NCI-H2107 treated with DMSO at 0.1 percent for 48 hours (cell line): Measurements from ENCODE around the gene RPS6KA3.
"Not testable (repeated sequence)": the region's sequence is repeated elsewhere in the genome, so short reads cannot be mapped to it uniquely, and the experiment has no call there.

Source experiments
- DNase-seq: peaks from one replicate; lab custom pipeline; 2025; ENCODE audit not compliant: unreplicated experiment; lab: John Stamatoyannopoulos, UW

Gene RPS6KA3

GRCh38 chrX:20149326-20149725 lies 117.4 kb downstream of the RPS6KA3 start:
- no peak for DNase-seq

GRCh38 chrX:20147561-20147960 lies 119.1 kb downstream of the RPS6KA3 start:
- DNase-seq: no peak

DNA sequence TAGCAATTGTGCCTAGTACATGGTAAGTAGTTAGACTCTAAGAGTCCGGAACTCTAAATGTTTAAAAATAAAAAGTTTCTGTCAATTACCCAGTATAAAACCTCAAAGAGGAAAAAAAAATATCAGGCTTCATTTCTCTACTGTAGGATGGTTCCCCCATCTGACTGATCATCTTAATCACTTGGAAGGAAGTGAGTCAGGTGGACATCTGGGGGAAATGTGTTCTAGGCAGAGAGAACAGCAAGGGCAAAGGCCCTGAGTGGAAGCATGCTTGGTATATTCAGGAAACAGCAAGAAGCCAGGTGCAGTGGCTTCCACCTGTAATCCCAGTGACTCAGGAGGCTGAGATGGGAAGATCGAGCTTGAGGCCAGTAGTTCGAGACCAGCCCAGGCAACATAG lies 122.2 kb downstream of the RPS6KA3 start:
- no peak for DNase-seq

- no peak for DNase-seq
Measured at GRCh38 chrX:20143561-20143960, 123.1 kb downstream of the RPS6KA3 start.

GRCh38 chrX:20143111-20143510 lies 123.6 kb downstream of the RPS6KA3 start:
- DNase-seq: no peak

DNA sequence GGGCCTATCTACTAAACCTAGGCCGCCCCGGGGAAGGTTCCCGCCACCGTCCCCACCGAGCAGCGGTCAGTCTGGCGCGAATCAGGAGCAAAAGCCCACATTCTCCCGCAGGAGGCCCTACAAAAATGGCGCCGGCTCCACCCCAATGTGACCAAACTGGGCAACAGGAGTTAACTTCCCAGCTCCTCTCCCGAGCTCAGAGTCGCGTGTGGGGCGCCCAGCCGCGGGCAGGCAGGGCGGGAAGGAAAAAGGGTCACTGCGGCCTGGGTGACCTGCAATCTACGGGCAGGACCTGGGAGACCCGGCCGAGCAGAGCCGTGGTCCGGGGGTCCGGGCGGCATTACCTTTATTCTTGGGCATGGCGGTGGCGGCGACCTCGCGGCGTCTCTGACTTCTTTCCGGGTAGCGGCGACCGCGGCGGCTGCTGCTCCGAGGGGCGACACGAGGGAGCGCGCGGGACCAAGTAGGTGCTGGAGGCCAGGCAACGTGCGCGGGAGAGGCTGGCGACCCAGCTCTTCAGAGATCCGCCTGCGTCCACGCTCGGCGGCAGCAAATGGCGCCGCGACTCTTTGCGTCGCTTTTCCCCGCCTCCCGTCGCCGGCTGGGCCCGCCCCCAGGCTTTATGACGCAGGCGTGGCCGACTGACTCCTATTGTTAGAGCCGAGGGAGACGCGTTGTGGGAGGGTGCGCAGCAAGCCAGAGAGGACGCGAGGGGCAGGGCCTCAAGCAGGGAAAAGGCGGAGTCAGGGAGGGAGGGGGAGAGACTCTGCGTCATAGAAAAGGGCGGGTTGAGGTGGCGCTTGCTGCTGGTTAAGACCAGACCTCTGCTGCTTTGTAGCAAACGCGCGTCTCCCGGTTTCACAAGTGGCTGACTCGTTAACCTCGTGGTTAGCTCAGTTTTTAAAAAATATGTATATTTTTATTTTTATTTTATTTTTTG lies 125.2 kb downstream of the RPS6KA3 start, which contains the start of gene EIF1AX:
Gene EIF1AX (minus strand): TSS at position 558 of the 940 bp plus-strand sequence. CDS start 198 bp downstream, at position 360.
- peak; percentile 98 for DNase-seq

- no peak for DNase-seq
Measured at GRCh38 chrX:20140420-20140819, 126.3 kb downstream of the RPS6KA3 start.

- no peak for DNase-seq
Measured at GRCh38 chrX:20139966-20140365, 126.7 kb downstream of the RPS6KA3 start.

DNA sequence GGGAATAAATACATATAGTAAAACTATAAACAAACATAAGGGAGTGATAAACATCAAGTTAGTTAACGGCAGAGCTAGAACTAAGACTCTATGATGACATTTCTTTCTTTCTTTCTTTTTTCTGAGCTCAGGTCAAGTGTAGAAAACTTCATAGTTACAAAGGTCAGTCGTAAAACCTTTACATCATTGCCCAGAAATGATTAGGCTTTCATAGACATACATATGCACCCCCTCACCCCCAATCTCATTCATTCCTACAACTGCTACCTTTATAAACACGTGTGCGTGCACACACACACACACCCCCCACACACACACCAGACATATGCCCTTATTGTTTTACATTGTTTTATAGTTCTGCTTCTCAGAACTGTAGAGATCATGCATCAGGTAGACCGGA lies 130.8 kb downstream of the RPS6KA3 start:
- DNase-seq: no peak

DNA sequence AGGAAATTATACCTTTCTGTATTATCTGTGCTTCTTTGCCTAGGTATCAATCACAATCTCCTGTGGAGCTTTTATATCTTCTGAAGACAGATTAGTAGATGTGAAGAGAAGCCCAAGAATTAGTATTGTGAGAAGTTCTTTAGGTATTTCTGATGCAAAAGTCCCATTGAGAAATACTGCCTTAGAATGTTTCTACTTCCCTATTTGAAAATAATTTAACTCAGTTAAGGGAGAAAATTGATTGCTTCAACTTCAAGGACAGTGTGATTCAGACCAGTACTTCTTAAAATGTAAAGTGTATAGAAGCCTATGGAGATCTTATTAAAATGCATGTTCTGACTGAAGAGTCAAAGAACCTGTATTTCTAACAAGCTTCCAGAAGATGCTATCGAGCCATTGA lies 134.0 kb downstream of the RPS6KA3 start:
- no peak for DNase-seq

GRCh38 chrX:20130357-20130756 lies 136.4 kb downstream of the RPS6KA3 start:
- DNase-seq: no peak

DNA sequence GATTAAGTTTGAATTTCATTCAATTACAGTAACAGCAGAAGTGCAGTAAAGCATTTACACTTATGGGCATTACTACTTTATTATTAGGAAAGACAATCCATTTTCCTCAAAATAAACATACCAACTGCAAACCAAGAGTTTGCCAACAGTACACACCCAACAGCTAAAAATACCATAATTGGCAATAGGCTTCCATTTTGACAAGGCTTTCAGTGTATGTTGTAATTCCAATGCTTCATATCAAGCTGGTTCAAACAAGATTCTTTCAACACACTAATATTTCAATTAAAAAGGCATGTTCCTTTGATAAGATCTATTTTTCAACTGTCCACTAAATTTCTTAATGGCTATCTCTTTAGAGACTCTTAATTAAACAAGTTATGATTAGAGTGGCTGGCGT lies 137.2 kb downstream of the RPS6KA3 start:
- DNase-seq: no peak

DNA sequence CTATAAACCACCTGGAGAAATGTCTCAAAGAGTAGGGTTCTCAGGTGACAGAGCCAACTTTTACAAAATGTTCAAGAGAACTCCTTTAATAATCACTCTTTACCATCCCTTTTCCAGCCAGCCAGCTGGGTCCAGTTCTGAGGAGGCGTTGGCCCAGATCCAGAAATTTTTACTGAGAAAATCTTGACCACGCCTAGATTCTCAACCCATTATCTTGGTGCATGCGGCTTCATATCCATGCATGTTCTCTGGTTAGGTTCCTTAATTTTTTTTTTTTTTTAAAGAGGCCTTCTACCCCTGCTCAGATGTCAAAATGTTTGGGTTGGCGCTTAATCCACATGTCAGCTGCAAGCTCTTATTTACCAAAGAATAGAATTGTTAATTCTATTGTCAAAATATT lies 138.0 kb downstream of the RPS6KA3 start:
- no peak for DNase-seq

DNA sequence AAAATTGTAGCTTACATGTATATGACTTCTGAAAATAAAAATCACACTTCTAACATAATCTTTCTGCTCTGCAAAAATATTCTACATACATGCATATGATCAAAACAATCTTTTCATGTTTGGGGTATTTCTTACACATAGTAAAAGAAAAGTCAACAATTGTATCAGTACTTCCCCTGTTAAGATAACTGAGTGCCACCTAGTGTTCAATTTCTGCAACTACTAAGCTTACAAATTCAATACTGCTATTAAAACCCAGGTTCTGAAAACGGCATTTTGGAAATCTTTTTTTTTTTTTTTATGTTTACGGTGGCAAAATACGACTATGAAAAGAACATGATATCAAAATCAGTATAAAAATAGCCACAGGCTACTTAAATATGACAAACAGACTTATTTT lies 139.3 kb downstream of the RPS6KA3 start:
- not testable (repeated sequence) for DNase-seq

- DNase-seq: not testable (repeated sequence)
Measured at GRCh38 chrX:20126833-20127232, 139.9 kb downstream of the RPS6KA3 start.

DNA sequence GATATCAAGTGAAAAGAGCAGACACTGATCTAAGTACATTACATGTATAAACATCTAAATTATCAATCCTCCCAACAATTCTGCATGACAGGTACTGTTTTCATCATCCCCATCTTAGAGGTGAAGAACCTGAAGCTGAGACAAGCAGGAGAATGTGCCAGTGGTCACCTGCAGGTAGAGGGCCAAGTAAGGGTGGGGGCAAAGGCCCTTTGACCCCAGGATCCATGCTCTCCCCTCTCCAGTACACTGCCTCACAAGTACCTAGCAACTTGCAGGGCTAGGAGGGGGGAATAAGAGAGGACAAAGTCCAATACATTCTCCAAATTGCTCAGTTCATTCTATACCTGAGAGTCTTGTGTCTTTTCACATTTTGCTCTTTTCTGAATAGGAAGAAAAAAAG lies 141.7 kb downstream of the RPS6KA3 start:
- no peak for DNase-seq

- no peak for DNase-seq
Measured at GRCh38 chrX:20118065-20118824, 148.5 kb downstream of the RPS6KA3 start.

GRCh38 chrX:20116577-20117240 lies 150.0 kb downstream of the RPS6KA3 start, which contains the start of gene MAP7D2:
Gene MAP7D2, minus strand, starts transcription at chrX:20116907. Its CDS starts 28 bp downstream, at chrX:20116879.
- no peak for DNase-seq

GRCh38 chrX:20116087-20116576 lies 150.6 kb downstream of the RPS6KA3 start:
- no peak for DNase-seq

- no peak for DNase-seq
Measured at GRCh38 chrX:20112022-20112774, 154.5 kb downstream of the RPS6KA3 start.
